ENCODE results near the gene ZNRF1.
"Not testable (repeated sequence)": the region's sequence is repeated elsewhere in the genome, so short reads cannot be mapped to it uniquely, and the experiment has no call there.

Gene ZNRF1

GRCh38 chr16:74984529-74985296, 14.1 kb upstream of the ZNRF1 start, which contains the start of gene WDR59:
WDR59 (minus strand) TSS chr16:74985123; CDS start chr16:74985017, 106 bp downstream.
- Histone ChIP-seq H3K4me1 (no peaks in the 10 kb centered on the region), H3K79me2 (peaks cover 15% of the 10 kb centered on the region), H2AFZ (peak within 1 kb of the TSS; percentile 72), H3K4me2 (ENCODE audit: low read length) (peak within 1 kb of the TSS; percentile 96), H3K36me3 (ENCODE audit: control insufficient read depth, insufficient read depth, low read length) (no peaks in the 10 kb centered on the region), H3K27me3 (ENCODE audit: control insufficient read depth, insufficient read depth, low read length) (no peaks in the 10 kb centered on the region), H3K4me3 (ENCODE audit: low read depth, low read length) (peak within 1 kb of the TSS; percentile 97), H3K9me3 (ENCODE audit: control insufficient read depth, low read length) (no peaks in the 10 kb centered on the region), H3K27ac (peak within 1 kb of the TSS; percentile 30), H3K9ac (peak within 1 kb of the TSS; percentile 41)
- TF ChIP-seq CTCF (IDR thresholded peaks at IDR 0.05): no peak

DNA sequence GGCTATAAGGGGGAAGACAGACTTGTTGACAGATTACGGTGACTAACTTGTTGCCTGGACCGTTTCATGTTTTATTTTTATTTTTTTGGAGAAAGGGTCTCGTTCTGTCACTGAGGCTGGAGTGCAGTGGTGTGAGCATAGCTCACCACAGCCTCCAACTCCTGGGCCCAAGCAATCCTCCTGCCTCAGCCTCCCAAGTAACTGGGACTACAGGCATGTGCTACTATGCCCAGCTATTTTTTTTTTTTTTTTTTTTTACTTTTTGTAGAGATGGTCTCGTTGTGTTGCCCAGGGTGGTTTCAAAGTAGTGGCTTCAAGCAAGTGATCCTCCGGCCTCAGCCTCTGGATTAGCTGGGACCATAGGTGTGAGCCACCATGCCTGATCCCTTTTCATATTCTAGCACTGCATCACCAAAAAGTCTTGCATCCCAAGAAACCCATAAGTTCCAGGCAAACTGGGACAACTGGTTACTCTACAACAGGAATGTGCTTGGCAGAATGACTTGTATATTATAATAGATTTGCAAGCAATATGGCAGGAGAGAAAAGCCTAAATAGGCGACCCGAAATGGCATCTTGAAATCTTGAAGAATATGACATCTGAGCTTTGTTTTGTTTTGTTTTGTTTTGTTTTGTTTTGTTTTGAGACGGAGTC, 11.7 kb upstream of the ZNRF1 start:
- Histone ChIP-seq H3K36me3 (ENCODE audit: control insufficient read depth, insufficient read depth, low read length) (no peaks in the 10 kb centered on the region), H3K4me2 (ENCODE audit: low read length) (no peak overlapping the region), H3K4me1 (peaks cover 10% of the 10 kb centered on the region), H3K9ac (no peak overlapping the region), H3K27ac (no peak overlapping the region), H2AFZ (peak overlapping the region; percentile 6), H3K27me3 (ENCODE audit: control insufficient read depth, insufficient read depth, low read length) (no peaks in the 10 kb centered on the region), H3K79me2 (peaks cover 15% of the 10 kb centered on the region), H3K4me3 (ENCODE audit: low read depth, low read length) (no peak overlapping the region), H3K9me3 (ENCODE audit: control insufficient read depth, low read length) (no peaks in the 10 kb centered on the region)
- TF ChIP-seq CTCF (IDR thresholded peaks at IDR 0.05): no peak

- H3K79me2 ChIP-seq; H3K9me3 ChIP-seq (ENCODE audit: control insufficient read depth, low read length); H3K36me3 ChIP-seq (ENCODE audit: control insufficient read depth, insufficient read depth, low read length); H3K27me3 ChIP-seq (ENCODE audit: control insufficient read depth, insufficient read depth, low read length); H2AFZ ChIP-seq; H3K4me2 ChIP-seq (ENCODE audit: low read length); H3K9ac ChIP-seq; H3K4me3 ChIP-seq (ENCODE audit: low read depth, low read length): not testable (repeated sequence)
- Histone ChIP-seq H3K4me1 (peaks cover 15% of the 10 kb centered on the region), H3K27ac (peak overlapping the region; percentile 71)
Observed at GRCh38 chr16:74989864-74990263, 9.0 kb upstream of the ZNRF1 start.

- Histone ChIP-seq H3K79me2 (no peaks in the 10 kb centered on the region), H3K36me3 (ENCODE audit: control insufficient read depth, insufficient read depth, low read length) (no peaks in the 10 kb centered on the region), H3K27me3 (ENCODE audit: control insufficient read depth, insufficient read depth, low read length) (no peaks in the 10 kb centered on the region), H3K4me2 (ENCODE audit: low read length) (no peak overlapping the region), H3K4me1 (peaks cover 15% of the 10 kb centered on the region), H2AFZ (peak overlapping the region; percentile 94), H3K9ac (no peak overlapping the region), H3K9me3 (ENCODE audit: control insufficient read depth, low read length) (no peaks in the 10 kb centered on the region), H3K27ac (no peak overlapping the region), H3K4me3 (ENCODE audit: low read depth, low read length) (no peak overlapping the region)
- TF ChIP-seq CTCF (IDR thresholded peaks at IDR 0.05): no peak
Observed at GRCh38 chr16:74990832-74991231, 8.0 kb upstream of the ZNRF1 start.

DNA sequence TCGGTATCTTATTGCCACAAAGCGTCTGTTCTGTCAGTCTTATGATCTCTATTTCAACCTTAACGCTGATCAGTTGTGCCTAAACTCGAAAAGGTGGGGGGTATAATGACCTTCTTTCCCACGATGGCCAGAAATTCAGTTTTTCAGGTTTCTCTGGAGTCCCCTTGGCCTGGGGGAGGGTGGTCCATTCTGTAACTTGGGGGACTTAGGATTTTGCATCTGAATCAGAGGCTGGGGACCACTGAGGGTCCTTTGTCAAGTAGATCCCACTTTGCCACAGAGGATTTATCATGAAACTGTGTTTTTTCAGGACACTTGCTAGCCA, 7.6 kb upstream of the ZNRF1 start:
- Histone ChIP-seq H3K4me3 (ENCODE audit: low read depth, low read length) (no peak overlapping the region), H3K9me3 (ENCODE audit: control insufficient read depth, low read length) (no peaks in the 10 kb centered on the region), H2AFZ (peak overlapping the region; percentile 94), H3K36me3 (ENCODE audit: control insufficient read depth, insufficient read depth, low read length) (no peaks in the 10 kb centered on the region), H3K4me1 (peaks cover 15% of the 10 kb centered on the region), H3K4me2 (ENCODE audit: low read length) (no peak overlapping the region), H3K27ac (peak overlapping the region; percentile 79), H3K79me2 (no peaks in the 10 kb centered on the region), H3K9ac (no peak overlapping the region), H3K27me3 (ENCODE audit: control insufficient read depth, insufficient read depth, low read length) (no peaks in the 10 kb centered on the region)
- TF ChIP-seq CTCF (IDR thresholded peaks at IDR 0.05): no peak

Data from parathyroid adenoma (tissue), 2 donors.